Vagina (tissue), 2 donors: ENCODE measurements around the gene ABHD6. TPM values are rescaled to one million over a fixed set of nuclear protein-coding genes. Genes with fewer than 3 reads are reported as not detected.
A peak's percentile ranks its signal among the peaks of the same experiment; 100 is the strongest.

Experiments used
- DNase-seq, 2 donors: peaks; one replicate each; pipeline ENCODE4 v3.0.0-alpha.2; 2017; ENCODE audit errors: extremely low spot score in 2 of 2
- H3K27ac ChIP-seq: fragments of 200-600 bp; sonication (generic); one replicate; pipeline ENCODE4 v1.5.1; 2019
- H3K27me3 ChIP-seq: fragments of 200-600 bp; sonication (generic); one replicate; pipeline ENCODE4 v1.5.1; 2019
- H3K36me3 ChIP-seq, 2 donors: fragments of 200-600 bp; sonication (generic); one replicate each; pipeline ENCODE4 v1.5.1; 2017 to 2019
- H3K4me1 ChIP-seq: fragments of 200-600 bp; sonication (generic); one replicate; pipeline ENCODE4 v1.5.1; 2019
- H3K4me3 ChIP-seq, 2 donors: fragments of 200-600 bp; sonication (generic); 1 replicate in 1 of 2; 2 replicates in 1 of 2; pipeline ENCODE4 v1.5.1; 2016 to 2019
- H3K9me3 ChIP-seq: fragments of 200-600 bp; sonication (generic); one replicate; pipeline ENCODE4 v1.5.1; 2019
- POLR2A ChIP-seq, 2 donors: fragments of 450-650 bp; IDR thresholded peaks; one replicate each; pipeline ENCODE4 v1.6.1; 2017; ENCODE audit warnings: antibody characterized with exemption in 2 of 2, mild to moderate bottlenecking in 2 of 2, moderate library complexity in 2 of 2
- POLR2AphosphoS5 ChIP-seq, 2 donors: sonication (generic); formaldehyde crosslinking; IDR thresholded peaks; one replicate each; pipeline ENCODE4 v1.9.0; 2017; ENCODE audit warnings: antibody characterized with exemption in 2 of 2, mild to moderate bottlenecking in 2 of 2, low read depth in 1 of 2; ENCODE audit not compliant: insufficient read depth in 1 of 2
- intact Hi-C: fragments of 100-400 bp; cut with DNase I; formaldehyde crosslinking; loops from one replicate; pipeline ENCODE4 v1.15.1; 2023
- total RNA-seq: library from RNA; depleted of rRNA; stranded (reverse); fragments of >200 nt; gene quantifications from one replicate; pipeline ENCODE4 v1.2.3, GENCODE V29; 2016
- TF ChIP-seq, protein P1 (sequence below), 3 experiments: fragments of 450-650 bp in 2 of 3; fragments of 200-600 bp in 1 of 3; sonication (generic) in 1 of 3; IDR thresholded peaks; one replicate each; pipeline ENCODE4 v1.5.1; 2017 to 2019; ENCODE audit warnings: antibody characterized with exemption in 3 of 3, mild to moderate bottlenecking in 2 of 3, moderate library complexity in 2 of 3

The ABHD6 gene
- total RNA-seq, 1 donor from 2014 or later = 18.9 TPM

DNA sequence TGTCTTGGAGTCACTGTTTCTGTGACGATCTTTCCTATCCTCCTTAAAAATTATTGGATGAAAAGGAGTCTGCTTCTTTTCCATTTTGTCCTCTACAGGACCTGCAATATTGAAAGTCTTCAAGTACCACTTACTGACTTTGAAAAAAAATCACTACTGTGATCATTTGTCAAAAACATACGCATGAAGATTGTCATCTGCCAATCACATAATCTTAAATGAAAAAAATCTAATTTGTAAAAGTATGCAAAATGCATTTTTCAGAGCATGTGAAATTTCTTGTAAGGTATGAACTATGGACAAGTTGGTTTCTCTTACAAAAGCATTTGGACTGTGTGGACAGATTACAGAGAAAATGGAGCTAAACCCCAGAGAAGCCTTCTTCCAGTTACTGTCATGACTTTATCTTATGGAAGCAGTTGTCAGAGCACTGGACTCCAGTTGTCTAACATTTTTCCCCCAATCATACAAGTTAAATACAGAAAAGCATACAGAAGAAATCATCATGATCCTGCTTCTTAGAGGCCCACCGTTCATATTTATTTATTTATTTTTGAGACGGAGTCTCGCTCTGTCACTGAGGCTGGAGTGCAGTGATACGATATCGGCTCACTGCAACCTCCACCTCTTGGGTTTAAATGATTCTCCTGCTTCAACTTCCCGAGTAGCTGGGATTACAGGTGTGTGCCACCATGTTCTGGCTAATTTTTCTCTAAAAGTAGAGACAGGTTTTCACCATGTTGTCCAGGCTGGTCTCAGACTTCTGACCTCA, 91.7 kb downstream of the ABHD6 start:
- no peak for DNase-seq
- Histone ChIP-seq H3K27me3 (no peaks in the 10 kb centered on the region), H3K4me1 (peaks cover 37% of the 10 kb centered on the region), H3K36me3 (no peaks in the 10 kb centered on the region), H3K27ac (no peak overlapping the region), H3K4me3 (no peak overlapping the region), H3K9me3 (no peaks in the 10 kb centered on the region)
- no peak for TF ChIP-seq POLR2A (IDR thresholded peaks at IDR 0.05)
- TF ChIP-seq POLR2AphosphoS5 (IDR thresholded peaks at IDR 0.05; ENCODE audit: insufficient read depth in 1 of 2, low read depth in 1 of 2) = no peak
- intact Hi-C loops = loop anchor here (10.0 kb wide), 1 partner anchor 205 kb away; the partner anchor contains the start of gene ACOX2

DNA sequence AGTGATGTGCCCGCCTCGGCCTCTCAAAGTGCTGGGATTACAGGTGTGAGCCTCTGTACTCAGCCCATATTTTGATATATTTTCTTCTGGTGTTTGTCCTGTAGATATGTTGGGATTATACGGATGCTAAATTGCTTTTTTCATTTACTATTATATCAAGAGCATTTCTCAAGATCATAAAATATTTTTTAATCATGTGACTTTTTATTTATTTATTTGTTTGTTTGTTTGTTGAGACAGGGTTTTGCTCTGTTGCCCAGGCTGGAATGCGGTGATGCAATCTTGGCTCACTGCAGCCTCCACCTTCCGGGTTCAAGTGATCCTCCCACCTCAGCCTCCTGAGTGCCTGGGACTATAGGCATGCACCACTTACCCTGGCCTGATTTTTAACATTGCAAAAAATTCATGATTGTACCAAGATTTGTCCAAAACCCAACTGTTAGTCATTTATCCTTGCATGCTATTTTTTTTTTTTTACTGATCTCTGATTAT, 92.4 kb downstream of the ABHD6 start:
- Histone ChIP-seq H3K27ac (no peak overlapping the region), H3K36me3 (no peaks in the 10 kb centered on the region), H3K27me3 (no peaks in the 10 kb centered on the region), H3K9me3 (no peaks in the 10 kb centered on the region), H3K4me3 (no peak overlapping the region), H3K4me1 (peaks cover 41% of the 10 kb centered on the region)
- no peak for DNase-seq
- TF ChIP-seq POLR2AphosphoS5 (IDR thresholded peaks at IDR 0.05; ENCODE audit: insufficient read depth in 1 of 2, low read depth in 1 of 2) (no peak), POLR2A (IDR thresholded peaks at IDR 0.05) (no peak)
- intact Hi-C loops = loop anchor here (10.0 kb wide), 2 partner anchors 155 to 205 kb away; partner anchors contain the start of gene ACOX2

DNA sequence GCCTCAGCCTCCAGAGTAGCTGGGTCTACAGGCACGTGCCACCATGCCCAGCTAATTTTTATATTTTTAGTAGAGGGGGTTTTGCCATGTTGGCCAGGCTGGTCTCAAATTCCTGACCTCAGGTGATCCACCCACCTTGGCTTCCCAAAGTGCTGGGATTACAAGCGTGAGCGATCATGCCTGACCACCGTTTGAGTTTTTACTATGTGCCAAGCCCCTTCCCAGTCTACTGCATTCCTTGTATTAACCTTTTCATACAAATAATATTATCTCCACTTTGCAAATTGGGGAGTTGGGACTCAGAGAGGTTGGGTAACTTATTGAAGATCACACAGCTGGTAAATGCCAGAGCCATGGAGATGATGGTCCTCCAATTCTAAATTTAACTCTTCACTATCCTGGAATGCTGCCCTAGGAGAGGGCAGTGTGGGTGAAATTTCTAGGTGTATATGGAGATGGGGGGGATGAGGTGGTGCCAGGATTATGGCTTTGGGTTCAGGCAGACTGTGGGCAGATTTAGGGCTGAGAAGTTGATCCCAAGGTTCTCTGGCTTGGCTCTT, 94.1 kb downstream of the ABHD6 start:
- H3K4me3 ChIP-seq = no peak overlapping the region
- DNase-seq = no peak
- no peaks in the 10 kb centered on the region for H3K36me3 ChIP-seq
- intact Hi-C loops = loop anchor here (10.0 kb wide), 1 partner anchor 153 kb away; no protein-coding TSS in a partner anchor
- no peaks in the 10 kb centered on the region for H3K9me3 ChIP-seq
- TF ChIP-seq POLR2A (IDR thresholded peaks at IDR 0.05) = no peak
- TF ChIP-seq POLR2AphosphoS5 (IDR thresholded peaks at IDR 0.05; ENCODE audit: insufficient read depth in 1 of 2, low read depth in 1 of 2) = no peak
- TF ChIP-seq, protein P1, sequence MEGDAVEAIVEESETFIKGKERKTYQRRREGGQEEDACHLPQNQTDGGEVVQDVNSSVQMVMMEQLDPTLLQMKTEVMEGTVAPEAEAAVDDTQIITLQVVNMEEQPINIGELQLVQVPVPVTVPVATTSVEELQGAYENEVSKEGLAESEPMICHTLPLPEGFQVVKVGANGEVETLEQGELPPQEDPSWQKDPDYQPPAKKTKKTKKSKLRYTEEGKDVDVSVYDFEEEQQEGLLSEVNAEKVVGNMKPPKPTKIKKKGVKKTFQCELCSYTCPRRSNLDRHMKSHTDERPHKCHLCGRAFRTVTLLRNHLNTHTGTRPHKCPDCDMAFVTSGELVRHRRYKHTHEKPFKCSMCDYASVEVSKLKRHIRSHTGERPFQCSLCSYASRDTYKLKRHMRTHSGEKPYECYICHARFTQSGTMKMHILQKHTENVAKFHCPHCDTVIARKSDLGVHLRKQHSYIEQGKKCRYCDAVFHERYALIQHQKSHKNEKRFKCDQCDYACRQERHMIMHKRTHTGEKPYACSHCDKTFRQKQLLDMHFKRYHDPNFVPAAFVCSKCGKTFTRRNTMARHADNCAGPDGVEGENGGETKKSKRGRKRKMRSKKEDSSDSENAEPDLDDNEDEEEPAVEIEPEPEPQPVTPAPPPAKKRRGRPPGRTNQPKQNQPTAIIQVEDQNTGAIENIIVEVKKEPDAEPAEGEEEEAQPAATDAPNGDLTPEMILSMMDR (IDR thresholded peaks at IDR 0.05) = no peak
- H3K27me3 ChIP-seq = no peaks in the 10 kb centered on the region
- H3K4me1 ChIP-seq = peaks cover 47% of the 10 kb centered on the region
- peak overlapping the region; percentile 84 for H3K27ac ChIP-seq

DNA sequence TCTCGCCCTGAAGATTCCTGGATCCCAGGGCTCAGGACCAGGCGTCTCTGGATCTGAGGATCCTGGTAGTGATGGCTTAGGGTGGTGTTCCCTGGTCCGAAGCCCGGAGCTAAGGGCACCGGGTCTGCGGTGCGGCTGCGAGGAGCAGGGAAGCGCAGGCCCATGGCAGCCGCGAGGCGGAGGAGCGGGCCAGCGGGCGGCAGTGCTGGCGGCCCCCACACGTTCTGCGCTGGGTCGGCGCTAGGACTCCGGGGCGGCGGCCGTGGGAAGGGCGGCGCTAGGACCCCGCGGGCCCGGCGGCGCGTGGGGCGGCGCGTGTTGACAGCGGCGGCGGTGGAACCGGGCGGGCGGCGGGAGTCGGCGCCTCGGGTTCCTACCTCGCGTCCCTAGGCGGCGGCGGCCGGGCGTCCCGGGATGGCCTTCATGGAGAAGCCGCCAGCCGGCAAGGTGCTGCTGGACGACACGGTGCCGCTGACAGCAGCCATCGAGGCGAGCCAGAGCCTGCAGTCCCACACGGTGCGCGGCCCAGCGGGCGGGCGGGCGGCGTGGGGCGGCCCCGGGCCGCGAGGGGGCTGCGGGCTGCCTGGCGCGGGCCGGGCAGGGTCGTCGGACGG, 95.1 kb downstream of the ABHD6 start, which contains the start of gene PXK:
TSS of gene PXK (plus strand) at position 318 of the 614 bp plus-strand sequence. CDS start at position 415, 97 bp downstream.
- Histone ChIP-seq H3K36me3 (no peaks in the 10 kb centered on the region), H3K4me1 (peaks cover 58% of the 10 kb centered on the region)
- DNase-seq = no peak

DNA sequence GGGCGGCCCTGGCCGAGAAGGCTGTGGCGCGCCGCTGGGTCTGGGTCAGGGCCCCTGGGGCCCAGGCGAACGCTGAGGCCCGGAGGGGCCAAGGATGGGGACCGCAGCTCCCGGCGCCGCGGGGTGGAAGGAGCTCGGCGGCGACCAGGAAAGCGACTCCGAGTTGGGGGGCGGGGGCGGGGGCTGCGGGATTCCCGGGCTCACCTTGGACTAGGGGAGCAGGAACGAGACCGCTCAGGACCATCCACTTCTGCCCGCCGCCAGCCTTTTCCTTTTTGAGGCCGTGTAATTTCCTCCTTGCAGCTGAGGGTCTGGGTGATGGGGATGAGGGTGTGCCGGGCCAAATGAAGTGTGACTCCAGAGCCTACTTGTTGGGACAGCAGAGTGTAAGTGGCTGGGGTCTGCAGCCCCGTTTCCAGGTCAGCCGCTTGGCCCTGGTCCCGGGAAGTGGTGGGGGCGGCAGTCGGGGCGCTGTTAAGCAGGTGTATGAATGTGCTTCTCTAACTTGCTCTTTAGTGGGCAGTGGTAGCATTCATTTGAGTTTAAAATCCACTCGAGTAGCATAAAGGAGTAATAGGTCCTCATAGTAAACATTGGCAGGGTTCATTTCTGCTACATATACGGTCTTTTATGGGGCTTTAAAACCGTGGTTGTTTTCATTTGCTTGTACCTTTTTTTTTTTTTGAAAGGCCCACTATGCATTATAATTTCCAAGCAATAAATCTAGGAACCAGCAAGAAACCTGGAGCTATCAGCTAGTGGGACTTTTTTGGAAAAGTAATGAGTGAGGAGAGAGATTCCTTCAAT, 95.8 kb downstream of the ABHD6 start:
- Histone ChIP-seq H3K4me3 (peak overlapping the region; percentile 90 to 95), H3K36me3 (no peaks in the 10 kb centered on the region), H3K4me1 (peaks cover 65% of the 10 kb centered on the region), H3K9me3 (no peaks in the 10 kb centered on the region), H3K27ac (peak overlapping the region; percentile 84), H3K27me3 (no peaks in the 10 kb centered on the region)
- no peak for DNase-seq
- TF ChIP-seq, protein P1 (IDR thresholded peaks at IDR 0.05) = no peak
- TF ChIP-seq POLR2A (IDR thresholded peaks at IDR 0.05) (no peak), POLR2AphosphoS5 (IDR thresholded peaks at IDR 0.05; ENCODE audit: insufficient read depth in 1 of 2, low read depth in 1 of 2) (peak in 1 of 2 donors; percentile 18)
- intact Hi-C loops = loop anchor here (10.0 kb wide), 1 partner anchor 151 kb away; no protein-coding TSS in a partner anchor

More for the DNA sequence above, 95.1 kb downstream of the ABHD6 start, which contains the start of gene PXK:
- peak within 1 kb of the TSS; percentile 84 for H3K27ac ChIP-seq
- no peaks in the 10 kb centered on the region for H3K9me3 ChIP-seq
- intact Hi-C loops = loop anchor here (10.0 kb wide), 1 partner anchor 152 kb away; no protein-coding TSS in a partner anchor
- TF ChIP-seq POLR2AphosphoS5 (IDR thresholded peaks at IDR 0.05; ENCODE audit: insufficient read depth in 1 of 2, low read depth in 1 of 2) = peak in 1 of 2 donors; percentile 46
- TF ChIP-seq, protein P1 (IDR thresholded peaks at IDR 0.05) = no peak
- TF ChIP-seq POLR2A (IDR thresholded peaks at IDR 0.05) = peak in 1 of 2 donors; percentile 48
- peak within 1 kb of the TSS; percentile 90 to 95 for H3K4me3 ChIP-seq
- no peaks in the 10 kb centered on the region for H3K27me3 ChIP-seq
